CD4-positive, CD25-positive, alpha-beta regulatory T cell (primary cell): ENCODE data around the gene PAFAH2. TPM values are rescaled to one million over a fixed set of nuclear protein-coding genes. Genes with fewer than 3 reads are reported as not detected.
"Not testable (repeated sequence)": the region's sequence is repeated elsewhere in the genome, so short reads cannot be mapped to it uniquely, and the experiment has no call there.

Experiments
- ATAC-seq, 2 donors: fragments of 150-1000 bp; cut with Tn5 transposase; one replicate each; pipeline ENCODE4 v1.10.0; 2021; ENCODE audit warnings: low read depth in 2 of 2, moderate number of reproducible peaks in 2 of 2, moderate library complexity in 1 of 2
- DNase-seq, 3 donors: peaks; one replicate each; pipeline versions ENCODE4 v3.0.0 to v3.0.0-alpha.2; 2012 to 2022; ENCODE audit warnings: mixed read lengths in 1 of 3
- H3K27ac ChIP-seq: one replicate; pipeline ENCODE4 v1.7.0; 2013; ENCODE audit warnings: mild to moderate bottlenecking, low read length; ENCODE audit not compliant: insufficient read depth, poor library complexity, severe bottlenecking
- H3K27me3 ChIP-seq: one replicate; pipeline ENCODE4 v1.7.0; 2013; ENCODE audit warnings: low read length; ENCODE audit not compliant: control insufficient read depth, insufficient read depth
- H3K36me3 ChIP-seq: one replicate; pipeline ENCODE4 v1.7.0; 2013; ENCODE audit warnings: mild to moderate bottlenecking, low read length, moderate library complexity; ENCODE audit not compliant: control insufficient read depth, insufficient read depth
- H3K4me1 ChIP-seq: 2 replicates; pipeline ENCODE4 v1.7.0; 2013; ENCODE audit warnings: mild to moderate bottlenecking, low read length; ENCODE audit not compliant: insufficient read depth, control insufficient read depth, poor library complexity, severe bottlenecking
- H3K4me3 ChIP-seq: one replicate; pipeline ENCODE4 v1.7.0; 2013; ENCODE audit warnings: low read depth, mild to moderate bottlenecking, low read length, moderate library complexity
- H3K9me3 ChIP-seq, 2 experiments: 1 replicate in 1 of 2; 2 replicates in 1 of 2; pipeline ENCODE4 v1.7.0; 2013; ENCODE audit warnings: low read length in 2 of 2, mild to moderate bottlenecking in 1 of 2, moderate library complexity in 1 of 2; ENCODE audit not compliant: control insufficient read depth in 2 of 2
- H3K27ac Mint-ChIP-seq, 3 donors: one replicate each; pipeline ENCODE4 v1.8.0; 2020 to 2022; ENCODE audit warnings: mild to moderate bottlenecking in 3 of 3, mixed read lengths in 3 of 3, moderate library complexity in 2 of 3
- H3K27me3 Mint-ChIP-seq: one replicate; pipeline ENCODE4 v1.8.0; 2022; ENCODE audit warnings: mild to moderate bottlenecking, mixed read lengths
- H3K36me3 Mint-ChIP-seq: one replicate; pipeline ENCODE4 v1.8.0; 2020; ENCODE audit warnings: mixed read lengths
- H3K4me1 Mint-ChIP-seq, 4 donors: one replicate each; pipeline ENCODE4 v1.8.0; 2020 to 2022; ENCODE audit warnings: mixed read lengths in 4 of 4, mild to moderate bottlenecking in 1 of 4
- H3K4me3 Mint-ChIP-seq, 4 donors: one replicate each; pipeline ENCODE4 v1.8.0; 2020 to 2022; ENCODE audit warnings: mild to moderate bottlenecking in 4 of 4, mixed read lengths in 4 of 4, moderate library complexity in 3 of 4
- H3K9me3 Mint-ChIP-seq, 7 donors: one replicate each; pipeline ENCODE4 v1.8.0; 2020 to 2022; ENCODE audit warnings: mixed read lengths in 7 of 7, mild to moderate bottlenecking in 3 of 7, moderate library complexity in 2 of 7
- polyA plus RNA-seq, 4 donors: library from polyadenylated mRNA; unstranded; fragments of 300-500 nt; fragmentation: Illumina TruSeq; gene quantifications; one replicate each; pipeline ENCODE4 v1.2.3, GENCODE V29; 2021
- total RNA-seq: library from RNA; stranded (reverse); gene quantifications from one replicate; pipeline ENCODE4 v1.2.3, GENCODE V29; 2022

PAFAH2 gene
- total and polyA plus RNA-seq, 5 donors from 2014 or later, result 10.7 to 26.3 (median 15.7) TPM

GRCh38 chr1:25987951-25988350 is 9.9 kb downstream of the PAFAH2 start:
- no peaks in the 10 kb centered on the region for H3K9me3 Mint-ChIP-seq
- DNase-seq, result no peak
- H3K36me3 ChIP-seq, result peaks cover 36% of the 10 kb centered on the region
- H3K4me1 ChIP-seq, result peaks cover 31% of the 10 kb centered on the region
- no peaks in the 10 kb centered on the region for H3K27me3 Mint-ChIP-seq
- H3K36me3 Mint-ChIP-seq, result peaks cover 37% of the 10 kb centered on the region
- no peak for ATAC-seq
- H3K4me3 ChIP-seq, result no peak overlapping the region
- no peaks in the 10 kb centered on the region for H3K27me3 ChIP-seq
- H3K27ac ChIP-seq, result no peak overlapping the region
- peak overlapping the region; percentile 49 to 87 (median 66) for H3K4me3 Mint-ChIP-seq
- H3K9me3 ChIP-seq, result no peaks in the 10 kb centered on the region
- peaks cover 14 to 66% (median 39%) of the 10 kb centered on the region in 4 donors for H3K4me1 Mint-ChIP-seq
- H3K27ac Mint-ChIP-seq, result peak overlapping the region in 1 of 3 donors; percentile 92

- H3K27ac Mint-ChIP-seq, H3K4me3 ChIP-seq, ATAC-seq, H3K9me3 Mint-ChIP-seq, DNase-seq, H3K27ac ChIP-seq, H3K9me3 ChIP-seq, H3K27me3 Mint-ChIP-seq, H3K27me3 ChIP-seq, H3K4me3 Mint-ChIP-seq: not testable (repeated sequence)
- H3K36me3 ChIP-seq, result peaks cover 48% of the 10 kb centered on the region
- Mint-ChIP-seq H3K4me1 (peaks cover 14 to 56% (median 38%) of the 10 kb centered on the region in 4 donors), H3K36me3 (peaks cover 45% of the 10 kb centered on the region)
- H3K4me1 ChIP-seq, result peaks cover 31% of the 10 kb centered on the region
Measured at GRCh38 chr1:25986773-25987172, 11.1 kb downstream of the PAFAH2 start.

- peaks cover 52% of the 10 kb centered on the region for H3K36me3 Mint-ChIP-seq
- H3K4me1 Mint-ChIP-seq, result peaks cover 14 to 49% (median 33%) of the 10 kb centered on the region in 4 donors
- no peak overlapping the region for H3K27ac ChIP-seq
- peak overlapping the region in 1 of 3 donors; percentile 78 for H3K27ac Mint-ChIP-seq
- H3K4me3 ChIP-seq, result no peak overlapping the region
- no peaks in the 10 kb centered on the region for H3K9me3 ChIP-seq
- H3K36me3 ChIP-seq, result peaks cover 57% of the 10 kb centered on the region
- ATAC-seq (no peak), DNase-seq (no peak)
- no peaks in the 10 kb centered on the region for H3K9me3 Mint-ChIP-seq
- H3K4me3 Mint-ChIP-seq, result peak overlapping the region in 1 of 4 donors; percentile 35
- H3K27me3 Mint-ChIP-seq, result no peaks in the 10 kb centered on the region
- no peaks in the 10 kb centered on the region for H3K27me3 ChIP-seq
- peaks cover 27% of the 10 kb centered on the region for H3K4me1 ChIP-seq
Measured at GRCh38 chr1:25985670-25986069, 12.2 kb downstream of the PAFAH2 start.

GRCh38 chr1:25985171-25985570 is 12.7 kb downstream of the PAFAH2 start:
- Mint-ChIP-seq H3K27me3 (no peaks in the 10 kb centered on the region), H3K4me1 (peaks cover 14 to 44% (median 30%) of the 10 kb centered on the region in 4 donors), H3K4me3 (no peak overlapping the region), H3K9me3 (no peaks in the 10 kb centered on the region), H3K36me3 (peaks cover 52% of the 10 kb centered on the region), H3K27ac (peak overlapping the region in 1 of 3 donors; percentile 78)
- Histone ChIP-seq H3K27me3 (no peaks in the 10 kb centered on the region), H3K9me3 (no peaks in the 10 kb centered on the region), H3K27ac (no peak overlapping the region), H3K4me1 (peaks cover 23% of the 10 kb centered on the region), H3K36me3 (peaks cover 58% of the 10 kb centered on the region), H3K4me3 (no peak overlapping the region)
- ATAC-seq (no peak), DNase-seq (no peak)

- Mint-ChIP-seq H3K36me3 (peaks cover 59% of the 10 kb centered on the region), H3K27ac (peak overlapping the region in 1 of 3 donors; percentile 32), H3K4me3 (peak overlapping the region in 1 of 4 donors; percentile 32), H3K9me3 (no peaks in the 10 kb centered on the region), H3K4me1 (peaks cover 5 to 12% (median 9%) of the 10 kb centered on the region in 4 donors), H3K27me3 (no peaks in the 10 kb centered on the region)
- peaks cover 78% of the 10 kb centered on the region for H3K36me3 ChIP-seq
- ATAC-seq (no peak), DNase-seq (no peak)
- H3K9me3 ChIP-seq, result no peaks in the 10 kb centered on the region
- H3K27ac ChIP-seq, result no peak overlapping the region
- H3K4me3 ChIP-seq, result no peak overlapping the region
- no peaks in the 10 kb centered on the region for H3K4me1 ChIP-seq
- no peaks in the 10 kb centered on the region for H3K27me3 ChIP-seq
Measured at GRCh38 chr1:25979210-25979609, 18.7 kb downstream of the PAFAH2 start.

- Histone ChIP-seq H3K36me3 (peaks cover 79% of the 10 kb centered on the region), H3K4me3 (no peak overlapping the region), H3K9me3 (no peaks in the 10 kb centered on the region), H3K4me1 (no peaks in the 10 kb centered on the region), H3K27ac (no peak overlapping the region), H3K27me3 (no peaks in the 10 kb centered on the region)
- DNase-seq (no peak), ATAC-seq (no peak)
- Mint-ChIP-seq H3K27ac (peak overlapping the region in 1 of 3 donors; percentile 25), H3K4me3 (no peak overlapping the region), H3K36me3 (peaks cover 61% of the 10 kb centered on the region), H3K9me3 (no peaks in the 10 kb centered on the region), H3K27me3 (no peaks in the 10 kb centered on the region), H3K4me1 (peaks cover 7 to 13% (median 10%) of the 10 kb centered on the region in 4 donors)
Measured at GRCh38 chr1:25978403-25978802, 19.5 kb downstream of the PAFAH2 start.

GRCh38 chr1:25977801-25978200 is 20.1 kb downstream of the PAFAH2 start:
- DNase-seq (no peak), ATAC-seq (no peak)
- Mint-ChIP-seq H3K27me3 (no peaks in the 10 kb centered on the region), H3K4me3 (no peak overlapping the region), H3K36me3 (peaks cover 65% of the 10 kb centered on the region), H3K9me3 (no peaks in the 10 kb centered on the region), H3K27ac (no peak overlapping the region), H3K4me1 (peaks cover 10 to 16% (median 10%) of the 10 kb centered on the region in 4 donors)
- Histone ChIP-seq H3K27me3 (no peaks in the 10 kb centered on the region), H3K4me1 (no peaks in the 10 kb centered on the region), H3K9me3 (no peaks in the 10 kb centered on the region), H3K36me3 (peaks cover 79% of the 10 kb centered on the region), H3K4me3 (no peak overlapping the region), H3K27ac (no peak overlapping the region)

- Mint-ChIP-seq H3K27me3 (no peaks in the 10 kb centered on the region), H3K27ac (peak overlapping the region; percentile 41 to 86 (median 85)), H3K4me3 (no peak overlapping the region), H3K9me3 (no peaks in the 10 kb centered on the region), H3K36me3 (peaks cover 64% of the 10 kb centered on the region), H3K4me1 (peaks cover 15 to 46% (median 29%) of the 10 kb centered on the region in 4 donors)
- no peak for ATAC-seq
- Histone ChIP-seq H3K27me3 (no peaks in the 10 kb centered on the region), H3K4me3 (no peak overlapping the region), H3K36me3 (peaks cover 65% of the 10 kb centered on the region), H3K9me3 (no peaks in the 10 kb centered on the region), H3K27ac (no peak overlapping the region), H3K4me1 (peaks cover 20% of the 10 kb centered on the region)
- no peak for DNase-seq
Measured at GRCh38 chr1:25973610-25974321, 24.1 kb downstream of the PAFAH2 start.
